ENCODE data around the gene PROSER1.
"Not testable (repeated sequence)": the region's sequence is repeated elsewhere in the genome, so short reads cannot be mapped to it uniquely, and the experiment has no call there.

Gene PROSER1

DNA sequence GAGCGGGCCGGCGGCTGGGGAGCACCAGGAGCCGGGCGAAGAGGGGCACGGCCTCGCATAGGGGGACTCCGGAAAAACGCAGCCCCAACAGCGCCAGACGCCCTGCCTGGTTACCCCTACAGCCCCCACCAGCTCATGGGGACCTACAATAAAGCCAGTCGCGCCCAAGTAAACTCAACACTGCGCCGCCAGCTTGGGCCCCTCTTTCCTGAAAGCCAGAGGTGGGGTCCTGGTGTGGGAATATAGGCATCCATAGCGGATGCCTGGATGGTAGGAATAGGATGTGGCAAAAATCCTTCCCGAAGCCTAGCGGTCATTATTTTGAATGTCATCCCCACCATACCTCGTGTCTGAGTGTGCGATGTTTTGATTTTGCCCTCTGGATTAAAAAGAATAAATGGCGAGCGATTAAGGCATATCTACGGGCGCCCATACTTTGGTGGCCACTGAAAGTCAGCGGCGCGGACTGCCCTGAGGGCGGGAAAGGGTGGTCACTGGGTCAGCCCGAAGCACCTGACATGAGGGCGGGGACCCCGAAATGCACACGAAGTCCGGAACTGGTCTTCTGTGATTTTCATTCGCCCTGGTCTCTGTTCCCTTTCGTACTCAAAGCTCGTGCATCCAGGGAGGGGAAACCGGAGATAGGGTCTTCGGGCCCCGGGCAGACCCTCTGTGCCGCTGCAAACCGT is at the start of gene PROSER1, which contains the start of gene NHLRC3:
TSS of gene PROSER1 (minus strand) at position 210 of the 689 bp plus-strand sequence. CDS start 847 bp downstream, outside the sequence.
TSS of gene NHLRC3 (plus strand) at position 577 of the 689 bp plus-strand sequence. CDS start 184 bp downstream, outside the sequence.
- H3K27ac ChIP-seq, result peak within 1 kb of the TSS; percentile 78
- TF ChIP-seq, protein P1, sequence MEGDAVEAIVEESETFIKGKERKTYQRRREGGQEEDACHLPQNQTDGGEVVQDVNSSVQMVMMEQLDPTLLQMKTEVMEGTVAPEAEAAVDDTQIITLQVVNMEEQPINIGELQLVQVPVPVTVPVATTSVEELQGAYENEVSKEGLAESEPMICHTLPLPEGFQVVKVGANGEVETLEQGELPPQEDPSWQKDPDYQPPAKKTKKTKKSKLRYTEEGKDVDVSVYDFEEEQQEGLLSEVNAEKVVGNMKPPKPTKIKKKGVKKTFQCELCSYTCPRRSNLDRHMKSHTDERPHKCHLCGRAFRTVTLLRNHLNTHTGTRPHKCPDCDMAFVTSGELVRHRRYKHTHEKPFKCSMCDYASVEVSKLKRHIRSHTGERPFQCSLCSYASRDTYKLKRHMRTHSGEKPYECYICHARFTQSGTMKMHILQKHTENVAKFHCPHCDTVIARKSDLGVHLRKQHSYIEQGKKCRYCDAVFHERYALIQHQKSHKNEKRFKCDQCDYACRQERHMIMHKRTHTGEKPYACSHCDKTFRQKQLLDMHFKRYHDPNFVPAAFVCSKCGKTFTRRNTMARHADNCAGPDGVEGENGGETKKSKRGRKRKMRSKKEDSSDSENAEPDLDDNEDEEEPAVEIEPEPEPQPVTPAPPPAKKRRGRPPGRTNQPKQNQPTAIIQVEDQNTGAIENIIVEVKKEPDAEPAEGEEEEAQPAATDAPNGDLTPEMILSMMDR (IDR thresholded peaks at IDR 0.05), result no peak

DNA sequence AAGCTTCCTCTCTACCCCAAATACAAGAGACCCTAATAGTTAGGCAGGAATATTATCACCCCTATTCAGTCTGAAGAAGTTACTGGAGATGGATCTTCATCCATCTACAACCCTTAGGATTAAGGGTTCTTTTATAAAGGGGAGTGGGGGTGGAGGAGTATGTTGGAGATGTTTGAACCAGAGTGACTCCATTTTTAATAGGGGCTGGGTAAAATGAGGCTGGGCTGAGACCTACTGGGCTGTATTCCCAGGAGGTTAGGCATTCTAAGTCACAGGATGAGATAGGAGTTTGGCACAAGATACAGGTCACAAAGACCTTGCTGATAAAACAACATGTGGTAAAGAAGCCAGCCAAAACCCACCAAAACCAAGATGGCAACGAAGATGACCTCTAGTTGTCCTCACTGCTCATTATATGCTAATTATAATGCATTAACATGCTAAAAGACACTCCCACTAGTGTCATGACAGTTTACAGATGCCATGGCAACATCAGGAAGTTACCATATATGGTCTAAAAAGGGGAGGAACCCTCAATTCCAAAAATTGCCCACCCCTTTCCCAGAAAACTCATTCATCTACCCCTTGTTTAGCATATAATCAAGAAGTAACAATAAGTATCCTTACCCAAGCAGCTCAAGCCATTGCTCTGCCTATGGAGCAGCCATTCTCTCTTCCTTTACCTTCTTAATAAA is 48.5 kb upstream of the PROSER1 start:
- not testable (repeated sequence) for H3K27ac ChIP-seq

DNA sequence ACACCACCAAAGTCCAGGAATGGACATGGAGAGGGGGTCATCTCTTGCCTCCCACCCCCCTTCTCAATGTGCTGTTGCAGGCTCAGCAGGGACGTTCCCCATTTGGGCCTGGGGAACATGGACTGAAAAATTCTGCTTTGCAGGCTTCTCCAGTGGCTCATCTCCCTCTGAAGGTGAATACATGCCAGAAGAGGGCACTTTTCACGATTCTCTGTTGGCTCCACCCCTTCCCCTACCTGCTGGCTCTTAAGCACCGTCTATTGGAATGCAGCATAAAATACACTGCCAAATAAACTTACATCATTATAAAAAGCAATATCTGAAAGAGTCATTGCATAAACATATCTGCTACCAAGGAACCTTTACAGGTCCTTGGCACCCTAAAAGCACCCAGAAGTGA is 36.1 kb upstream of the PROSER1 start:
- no peak for TF ChIP-seq ZFX (IDR thresholded peaks at IDR 0.05; ENCODE audit: borderline replicate concordance)
- TF ChIP-seq, protein P1 (IDR thresholded peaks at IDR 0.05), result peak; percentile 15; the same call in 1 of the 2 replicates
- H3K27ac ChIP-seq, result no peak overlapping the region

DNA sequence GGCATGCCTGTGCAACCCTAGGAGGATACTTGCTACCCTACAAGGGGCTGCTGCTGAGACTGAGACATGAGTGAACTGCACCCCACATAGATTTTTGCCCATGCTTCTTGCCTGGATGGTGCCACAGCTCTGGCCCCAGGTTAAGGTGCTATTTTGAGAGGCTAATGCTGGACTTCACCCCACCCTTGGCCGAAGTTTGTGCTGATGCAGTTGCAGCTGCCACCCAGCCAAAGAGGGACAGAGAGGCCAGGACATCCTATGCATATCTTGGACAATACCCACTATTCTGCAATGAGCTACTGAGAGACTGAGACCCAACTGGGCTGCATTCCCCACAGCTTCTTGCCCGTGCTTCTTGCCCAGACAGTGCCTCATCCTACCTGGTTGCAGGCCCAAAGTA is 35.0 kb upstream of the PROSER1 start:
- H3K27ac ChIP-seq, result no peak overlapping the region
- no peak for TF ChIP-seq ZFX (IDR thresholded peaks at IDR 0.05; ENCODE audit: borderline replicate concordance)
- TF ChIP-seq, protein P1 (IDR thresholded peaks at IDR 0.05), result no peak

DNA sequence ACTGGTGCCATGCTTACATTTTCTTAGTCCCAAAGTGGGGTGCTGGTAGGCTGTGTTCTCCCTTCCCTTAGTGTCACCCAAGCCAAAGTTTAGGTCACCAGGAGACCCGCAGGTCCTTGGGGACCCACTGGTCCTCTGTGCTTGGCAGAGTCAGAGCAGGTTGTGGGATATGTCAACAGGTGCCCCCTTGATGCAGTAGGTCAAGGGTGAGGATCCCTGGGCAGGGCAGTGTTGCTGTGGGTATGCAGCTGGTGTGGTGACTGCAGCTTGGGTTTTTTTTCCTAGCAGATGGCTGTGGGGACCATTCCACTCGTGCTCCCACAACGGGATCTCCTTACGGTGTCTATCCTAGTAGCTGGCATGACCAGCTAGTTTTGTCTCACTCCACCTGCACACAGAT is 24.1 kb upstream of the PROSER1 start:
- no peak overlapping the region for H3K27ac ChIP-seq
- TF ChIP-seq, protein P1 (IDR thresholded peaks at IDR 0.05), result no peak
- TF ChIP-seq ZFX (IDR thresholded peaks at IDR 0.05; ENCODE audit: borderline replicate concordance), result no peak

DNA sequence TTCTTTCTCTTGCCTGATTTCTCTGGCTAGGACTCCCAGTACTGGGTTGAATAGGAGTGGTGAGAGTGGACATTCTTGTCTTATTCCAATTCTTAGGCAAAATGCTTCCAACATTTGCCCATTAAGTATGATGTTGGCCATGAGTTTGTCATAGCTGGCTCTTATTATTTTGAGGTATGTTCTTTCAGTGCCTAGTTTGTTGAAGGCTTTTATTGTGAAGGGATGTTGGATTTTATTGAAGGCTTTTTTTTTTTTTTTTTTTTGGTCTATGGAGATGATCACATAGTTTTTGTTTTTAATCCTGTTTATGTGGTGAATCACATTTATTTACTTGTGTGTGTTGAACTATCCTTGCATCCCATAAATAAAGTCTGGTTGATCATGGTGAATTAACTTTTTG is 20.2 kb upstream of the PROSER1 start:
- no peak overlapping the region for H3K27ac ChIP-seq
- TF ChIP-seq, protein P1 (IDR thresholded peaks at IDR 0.05), result no peak
- TF ChIP-seq ZFX (IDR thresholded peaks at IDR 0.05; ENCODE audit: borderline replicate concordance), result no peak

DNA sequence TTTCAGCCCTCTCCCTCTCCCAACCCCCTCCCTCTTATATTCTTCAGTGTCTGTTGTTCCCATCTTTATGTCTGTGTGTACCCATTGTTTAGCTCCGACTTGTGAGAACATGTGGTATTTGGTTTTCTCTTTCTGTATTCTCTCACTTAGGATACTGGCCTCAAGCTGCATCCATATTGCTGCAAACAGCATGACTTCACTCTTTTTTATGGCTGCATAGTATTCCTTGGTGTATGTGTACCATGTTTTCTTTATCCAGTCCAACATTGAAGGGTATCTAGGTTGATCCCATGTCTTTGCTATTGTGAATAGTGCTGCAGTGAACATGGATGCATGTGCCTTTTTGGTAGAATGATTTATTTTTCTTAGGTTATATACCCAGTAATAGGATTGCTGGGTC is 18.1 kb upstream of the PROSER1 start:
- H3K27ac ChIP-seq, result no peak overlapping the region
- no peak for TF ChIP-seq ZFX (IDR thresholded peaks at IDR 0.05; ENCODE audit: borderline replicate concordance)
- TF ChIP-seq, protein P1 (IDR thresholded peaks at IDR 0.05), result no peak
